ENCODE measurements around the gene LRRC8B. TPM values are rescaled to one million over a fixed set of nuclear protein-coding genes. Genes with fewer than 3 reads are reported as not detected.

Gene LRRC8B
- total RNA-seq, 3 donors from 2014 or later (not counting 1 experiment from before 2014, with no cell fraction given) = 1.7 to 2.9 (median 2.9) TPM

DNA sequence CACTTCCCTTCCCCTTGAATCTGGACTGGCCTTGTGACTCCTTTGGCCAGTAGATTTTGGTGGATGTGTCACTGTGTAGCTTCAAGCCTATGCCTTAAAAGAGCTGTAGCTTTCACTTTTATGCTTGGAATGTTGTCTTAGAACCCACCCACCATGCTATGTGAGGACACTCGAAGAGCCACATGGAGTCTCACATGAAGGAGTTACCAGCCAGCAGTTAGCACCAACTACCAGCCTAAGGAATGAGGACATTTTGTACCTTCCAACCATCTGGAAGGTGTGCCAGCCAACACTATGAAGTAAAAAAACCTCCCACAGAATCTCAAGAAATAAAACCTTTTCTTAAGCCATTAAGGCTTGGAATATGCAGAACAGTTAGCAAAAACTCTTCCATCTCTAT lies 50.6 kb downstream of the LRRC8B start:
- no peak overlapping the region for H3K27ac Mint-ChIP-seq
- no peaks in the 10 kb centered on the region for H3K4me1 ChIP-seq (ENCODE audit: control insufficient read depth, insufficient read depth, low read length)
- intact Hi-C loops (cut with micrococcal nuclease) = no loop called here
- no peaks in the 10 kb centered on the region for H3K27me3 ChIP-seq (ENCODE audit: control insufficient read depth, insufficient read depth, low read length)
- no peak for TF ChIP-seq CTCF (IDR thresholded peaks at IDR 0.05)
- no peaks in the 10 kb centered on the region for H3K36me3 Mint-ChIP-seq
- H3K4me1 Mint-ChIP-seq = no peaks in the 10 kb centered on the region
- no peaks in the 10 kb centered on the region for H3K9me3 ChIP-seq (ENCODE audit: control insufficient read depth, insufficient read depth, low read length)
- H3K27me3 Mint-ChIP-seq (ENCODE audit: low read depth in 2 of 2) = no peaks in the 10 kb centered on the region
- no peak overlapping the region for H3K4me3 Mint-ChIP-seq
- WGBS (ENCODE audit: insufficient coverage) = 100% methylated on average over 1 of the region's 1 CpG
- no peak for DNase-seq
- no peak overlapping the region for H3K4me3 ChIP-seq (ENCODE audit: low read length)
- H3K9me3 Mint-ChIP-seq = no peaks in the 10 kb centered on the region
- H3K36me3 ChIP-seq (ENCODE audit: control insufficient read depth, insufficient read depth, low read length) = no peaks in the 10 kb centered on the region
- H3K27ac ChIP-seq (ENCODE audit: low read length) = no peak overlapping the region
- no peak for ATAC-seq

- intact Hi-C loops (cut with micrococcal nuclease) = no loop called here
- H3K4me3 Mint-ChIP-seq = no peak overlapping the region
- no peaks in the 10 kb centered on the region for H3K9me3 ChIP-seq (ENCODE audit: control insufficient read depth, insufficient read depth, low read length)
- no peaks in the 10 kb centered on the region for H3K9me3 Mint-ChIP-seq
- no peak overlapping the region for H3K27ac ChIP-seq (ENCODE audit: low read length)
- no peaks in the 10 kb centered on the region for H3K27me3 ChIP-seq (ENCODE audit: control insufficient read depth, insufficient read depth, low read length)
- no peaks in the 10 kb centered on the region for H3K36me3 Mint-ChIP-seq
- H3K27me3 Mint-ChIP-seq (ENCODE audit: low read depth in 2 of 2) = no peaks in the 10 kb centered on the region
- DNase-seq = no peak
- 93% methylated on average over 2 of the region's 3 CpGs for WGBS (ENCODE audit: insufficient coverage)
- no peak for ATAC-seq
- H3K4me1 Mint-ChIP-seq = no peaks in the 10 kb centered on the region
- no peak overlapping the region for H3K4me3 ChIP-seq (ENCODE audit: low read length)
- H3K27ac Mint-ChIP-seq = no peak overlapping the region
- no peak for TF ChIP-seq CTCF (IDR thresholded peaks at IDR 0.05)
- no peaks in the 10 kb centered on the region for H3K4me1 ChIP-seq (ENCODE audit: control insufficient read depth, insufficient read depth, low read length)
- H3K36me3 ChIP-seq (ENCODE audit: control insufficient read depth, insufficient read depth, low read length) = peaks cover 3% of the 10 kb centered on the region
Measured at GRCh38 chr1:89576013-89576412, 51.4 kb downstream of the LRRC8B start.

DNA sequence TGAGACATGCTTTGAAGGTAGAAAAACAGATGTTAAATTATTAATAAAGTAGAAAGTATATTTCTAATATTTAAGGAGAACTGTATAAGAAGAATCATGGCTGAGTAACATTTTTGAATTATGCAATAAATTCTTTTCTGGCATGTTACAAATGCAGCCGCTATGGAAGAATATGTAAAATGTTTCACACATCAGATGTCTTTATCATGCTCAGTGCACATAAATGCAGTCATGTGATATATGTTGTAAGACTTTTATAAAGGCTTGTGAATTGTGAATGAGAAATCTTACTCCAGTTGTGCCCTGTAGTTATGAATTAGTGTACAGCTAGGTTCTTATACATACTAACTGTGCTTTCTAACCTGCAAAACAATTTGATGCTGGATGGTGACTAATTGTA lies 53.5 kb downstream of the LRRC8B start:
- intact Hi-C loops (cut with micrococcal nuclease) = no loop called here
- Histone ChIP-seq H3K4me1 (ENCODE audit: control insufficient read depth, insufficient read depth, low read length) (no peaks in the 10 kb centered on the region), H3K27me3 (ENCODE audit: control insufficient read depth, insufficient read depth, low read length) (no peaks in the 10 kb centered on the region), H3K4me3 (ENCODE audit: low read length) (no peak overlapping the region), H3K9me3 (ENCODE audit: control insufficient read depth, insufficient read depth, low read length) (no peaks in the 10 kb centered on the region), H3K36me3 (ENCODE audit: control insufficient read depth, insufficient read depth, low read length) (peaks cover 7% of the 10 kb centered on the region), H3K27ac (ENCODE audit: low read length) (no peak overlapping the region)
- WGBS (ENCODE audit: insufficient coverage) = no CpG with 5 or more reads among the region's 1 CpG
- ATAC-seq (no peak), DNase-seq (no peak)
- H3K4me3 Mint-ChIP-seq = no peak overlapping the region
- H3K36me3 Mint-ChIP-seq = no peaks in the 10 kb centered on the region
- no peak overlapping the region for H3K27ac Mint-ChIP-seq
- no peak for TF ChIP-seq CTCF (IDR thresholded peaks at IDR 0.05)
- H3K9me3 Mint-ChIP-seq = no peaks in the 10 kb centered on the region
- no peaks in the 10 kb centered on the region for H3K27me3 Mint-ChIP-seq (ENCODE audit: low read depth in 2 of 2)
- no peaks in the 10 kb centered on the region for H3K4me1 Mint-ChIP-seq

GRCh38 chr1:89578946-89579684 lies 54.5 kb downstream of the LRRC8B start:
- no peaks in the 10 kb centered on the region for H3K9me3 ChIP-seq (ENCODE audit: control insufficient read depth, insufficient read depth, low read length)
- Mint-ChIP-seq H3K4me3 (no peak overlapping the region), H3K9me3 (no peaks in the 10 kb centered on the region), H3K27ac (no peak overlapping the region), H3K36me3 (no peaks in the 10 kb centered on the region), H3K27me3 (ENCODE audit: low read depth in 2 of 2) (no peaks in the 10 kb centered on the region), H3K4me1 (no peaks in the 10 kb centered on the region)
- H3K4me1 ChIP-seq (ENCODE audit: control insufficient read depth, insufficient read depth, low read length) = no peaks in the 10 kb centered on the region
- DNase-seq (no peak), ATAC-seq (no peak)
- H3K36me3 ChIP-seq (ENCODE audit: control insufficient read depth, insufficient read depth, low read length) = peaks cover 11% of the 10 kb centered on the region
- no peak overlapping the region for H3K4me3 ChIP-seq (ENCODE audit: low read length)
- intact Hi-C loops (cut with micrococcal nuclease) = no loop called here
- no peaks in the 10 kb centered on the region for H3K27me3 ChIP-seq (ENCODE audit: control insufficient read depth, insufficient read depth, low read length)
- no peak overlapping the region for H3K27ac ChIP-seq (ENCODE audit: low read length)
- WGBS (ENCODE audit: insufficient coverage) = 77% methylated on average over 2 of the region's 2 CpGs
- no peak for TF ChIP-seq CTCF (IDR thresholded peaks at IDR 0.05)

All from natural killer cell (primary cell).